Thoracic aorta (tissue), 2 donors: ENCODE results near the gene BATF2. TPM values are rescaled to one million over a fixed set of nuclear protein-coding genes. Genes with fewer than 3 reads are reported as not detected.
"Not testable (repeated sequence)": the region's sequence is repeated elsewhere in the genome, so short reads cannot be mapped to it uniquely, and the experiment has no call there.

Experiments
- ATAC-seq: fragments of 150-250 bp; one replicate; pipeline ENCODE4 v1.8.0; 2017; ENCODE audit warnings: low read depth; ENCODE audit not compliant: insufficient number of reproducible peaks, low FRiP score
- DNase-seq: peaks from one replicate; pipeline ENCODE4 v3.0.0-alpha.2; 2020; ENCODE audit warnings: low spot score
- H3K27ac ChIP-seq, 2 donors: fragments of 200-600 bp; sonication (generic); 1 replicate in 1 of 2; 2 replicates in 1 of 2; pipeline ENCODE4 v1.5.1; 2016; ENCODE audit warnings: mild to moderate bottlenecking in 2 of 2, moderate library complexity in 2 of 2
- H3K27me3 ChIP-seq: fragments of 200-600 bp; sonication (generic); replicated peaks from 2 replicates; pipeline ENCODE4 v1.6.0; 2016; ENCODE audit warnings: mild to moderate bottlenecking; ENCODE audit not compliant: insufficient read depth
- H3K36me3 ChIP-seq: fragments of 200-600 bp; sonication (generic); one replicate; pipeline ENCODE4 v1.5.1; 2016
- H3K4me1 ChIP-seq, 2 donors: fragments of 200-600 bp; sonication (generic); 1 replicate in 1 of 2; 2 replicates in 1 of 2; pipeline versions ENCODE4 v1.5.1 to v1.6.0; 2016; ENCODE audit warnings: low read depth in 2 of 2, mild to moderate bottlenecking in 1 of 2; ENCODE audit not compliant: control insufficient read depth in 1 of 2
- H3K4me3 ChIP-seq: fragments of 200-600 bp; sonication (generic); 2 replicates; pipeline ENCODE4 v1.5.1; 2016; ENCODE audit warnings: mild to moderate bottlenecking
- H3K9me3 ChIP-seq: fragments of 200-600 bp; sonication (generic); 2 replicates; pipeline ENCODE4 v1.5.1; 2016
- total RNA-seq, 2 donors: library from RNA; depleted of rRNA; stranded (reverse); fragments of >200 nt; gene quantifications; one replicate each; pipeline versions ENCODE4 v1.1.0 to v1.2.3, GENCODE V29; 2016
- TF ChIP-seq, protein P1 (sequence below): fragments of 200-600 bp; sonication (generic); IDR thresholded peaks from one replicate; pipeline ENCODE4 v1.5.1; 2019; ENCODE audit warnings: antibody characterized with exemption

Gene BATF2
- total RNA-seq, 2 donors from 2014 or later: 0.92 to 2.6 TPM

DNA sequence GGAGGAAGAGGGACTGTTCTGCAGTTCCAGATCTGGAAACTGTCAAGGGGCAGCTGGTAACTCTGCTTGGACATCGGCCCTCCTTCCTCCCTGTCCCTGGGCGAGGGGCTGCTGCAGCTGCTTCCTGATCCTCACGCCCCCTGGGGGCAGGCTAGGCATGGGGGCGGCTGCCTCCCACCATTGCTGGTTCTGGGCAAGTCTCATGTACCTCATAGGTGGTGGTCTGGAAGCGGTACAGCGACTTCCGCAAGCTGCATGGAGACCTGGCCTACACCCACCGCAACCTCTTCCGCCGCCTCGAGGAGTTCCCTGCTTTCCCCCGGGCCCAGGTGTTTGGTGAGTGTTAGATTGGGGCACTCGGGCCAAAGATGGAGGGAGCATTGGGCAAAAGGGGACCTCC lies 35.4 kb upstream of the BATF2 start:
- DNase-seq (no peak), ATAC-seq (no peak)
- no peak overlapping the region for H3K4me3 ChIP-seq
- no peaks in the 10 kb centered on the region for H3K27me3 ChIP-seq
- no peak overlapping the region for H3K27ac ChIP-seq
- TF ChIP-seq, protein P1, sequence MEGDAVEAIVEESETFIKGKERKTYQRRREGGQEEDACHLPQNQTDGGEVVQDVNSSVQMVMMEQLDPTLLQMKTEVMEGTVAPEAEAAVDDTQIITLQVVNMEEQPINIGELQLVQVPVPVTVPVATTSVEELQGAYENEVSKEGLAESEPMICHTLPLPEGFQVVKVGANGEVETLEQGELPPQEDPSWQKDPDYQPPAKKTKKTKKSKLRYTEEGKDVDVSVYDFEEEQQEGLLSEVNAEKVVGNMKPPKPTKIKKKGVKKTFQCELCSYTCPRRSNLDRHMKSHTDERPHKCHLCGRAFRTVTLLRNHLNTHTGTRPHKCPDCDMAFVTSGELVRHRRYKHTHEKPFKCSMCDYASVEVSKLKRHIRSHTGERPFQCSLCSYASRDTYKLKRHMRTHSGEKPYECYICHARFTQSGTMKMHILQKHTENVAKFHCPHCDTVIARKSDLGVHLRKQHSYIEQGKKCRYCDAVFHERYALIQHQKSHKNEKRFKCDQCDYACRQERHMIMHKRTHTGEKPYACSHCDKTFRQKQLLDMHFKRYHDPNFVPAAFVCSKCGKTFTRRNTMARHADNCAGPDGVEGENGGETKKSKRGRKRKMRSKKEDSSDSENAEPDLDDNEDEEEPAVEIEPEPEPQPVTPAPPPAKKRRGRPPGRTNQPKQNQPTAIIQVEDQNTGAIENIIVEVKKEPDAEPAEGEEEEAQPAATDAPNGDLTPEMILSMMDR: no peak
- peaks cover 46% of the 10 kb centered on the region for H3K36me3 ChIP-seq
- H3K4me1 ChIP-seq: peaks cover 7 to 9% of the 10 kb centered on the region in 2 donors
- no peaks in the 10 kb centered on the region for H3K9me3 ChIP-seq

- Histone ChIP-seq H3K27ac (peak within 1 kb of the TSS; percentile 75 to 77), H3K9me3 (no peaks in the 10 kb centered on the region), H3K36me3 (peaks cover 12% of the 10 kb centered on the region), H3K4me1 (peaks cover 7 to 14% of the 10 kb centered on the region in 2 donors), H3K27me3 (no peaks in the 10 kb centered on the region), H3K4me3 (peak within 1 kb of the TSS; percentile 75)
- DNase-seq (peak; percentile 86), ATAC-seq (peak; percentile 94)
- TF ChIP-seq, protein P1: peak; percentile 86
These were observed 30.7 kb upstream of the BATF2 start, which contains the start of gene SNX15 for GRCh38 chr11:65027213-65028067. Gene SNX15, plus strand, starts transcription at chr11:65027439. Its CDS starts 99 bp downstream, at chr11:65027538.

DNA sequence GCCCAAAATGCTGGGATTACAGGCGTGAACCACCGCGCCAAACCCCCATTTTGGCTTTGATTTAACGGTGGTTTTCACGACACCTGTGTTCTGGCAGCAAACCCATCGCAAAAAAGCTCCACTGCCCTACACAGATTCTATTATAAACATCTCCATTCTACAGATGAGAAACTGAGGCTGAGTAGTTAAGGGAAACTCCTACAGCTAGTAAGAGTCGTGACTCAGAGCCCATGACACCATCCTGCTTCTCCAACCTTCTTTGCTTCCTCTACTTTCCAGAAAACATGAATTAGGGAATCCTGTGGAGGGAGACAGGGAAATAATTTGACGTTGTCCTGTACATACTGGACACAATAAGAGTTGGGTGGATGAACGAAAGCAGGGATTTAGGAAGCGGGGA lies 30.0 kb upstream of the BATF2 start:
- peak overlapping the region; percentile 75 for H3K4me3 ChIP-seq
- ATAC-seq: peak; percentile 15
- peaks cover 7 to 14% of the 10 kb centered on the region in 2 donors for H3K4me1 ChIP-seq
- no peaks in the 10 kb centered on the region for H3K27me3 ChIP-seq
- H3K9me3 ChIP-seq: no peaks in the 10 kb centered on the region
- H3K27ac ChIP-seq: peak overlapping the region; percentile 75 to 77
- peaks cover 8% of the 10 kb centered on the region for H3K36me3 ChIP-seq
- TF ChIP-seq, protein P1: no peak
- DNase-seq: no peak

- not testable (repeated sequence) for DNase-seq, ATAC-seq, H3K27me3 ChIP-seq, H3K27ac ChIP-seq, H3K9me3 ChIP-seq, H3K4me3 ChIP-seq
- H3K36me3 ChIP-seq: peaks cover 20% of the 10 kb centered on the region
- H3K4me1 ChIP-seq: peaks cover 4 to 11% of the 10 kb centered on the region in 2 donors
These were observed 26.7 kb upstream of the BATF2 start for GRCh38 chr11:65023502-65023901.

DNA sequence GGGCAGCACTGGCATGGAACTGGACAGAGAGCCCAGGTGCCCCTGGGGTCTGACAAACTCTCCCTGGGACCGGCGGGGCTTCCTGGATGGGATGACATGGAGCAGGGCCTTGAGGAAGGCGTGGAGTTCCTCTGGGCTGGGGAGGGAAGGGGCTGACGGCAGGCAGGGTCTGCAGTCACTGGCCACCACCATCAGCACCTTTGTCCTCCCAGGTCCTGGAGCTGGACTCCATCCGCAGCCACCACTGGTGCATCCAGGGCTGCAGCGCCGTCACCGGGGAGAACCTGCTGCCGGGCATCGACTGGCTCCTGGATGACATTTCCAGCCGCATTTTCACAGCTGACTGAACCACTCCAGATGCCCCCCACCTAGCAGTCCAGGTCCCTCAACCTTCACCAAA lies 24.7 kb upstream of the BATF2 start:
- Histone ChIP-seq H3K36me3 (peaks cover 20% of the 10 kb centered on the region), H3K9me3 (no peaks in the 10 kb centered on the region), H3K4me1 (no peaks in the 10 kb centered on the region), H3K27ac (no peak overlapping the region), H3K27me3 (no peaks in the 10 kb centered on the region), H3K4me3 (no peak overlapping the region)
- ATAC-seq: no peak
- TF ChIP-seq, protein P1: no peak
- no peak for DNase-seq
